ENCODE measurements around the gene RORC.

Gene RORC

GRCh38 chr1:151841141-151841540 lies 9.5 kb upstream of the RORC start:
- TF ChIP-seq TAF1 (IDR thresholded peaks at IDR 0.05; ENCODE audit: borderline replicate concordance, insufficient read depth, low read length) (no peak), SIN3A (IDR thresholded peaks at IDR 0.05; ENCODE audit: borderline replicate concordance, insufficient read depth, low read length) (no peak), REST (IDR thresholded peaks at IDR 0.05; ENCODE audit: insufficient read depth in 1 of 2, low read depth in 2 of 2, low read length in 2 of 2) (no peak), POLR2AphosphoS5 (IDR thresholded peaks at IDR 0.05; ENCODE audit: low read depth, low read length) (no peak), FOXP2 (optimal IDR thresholded peaks at IDR 0.05; ENCODE audit: borderline replicate concordance, extremely low read depth, extremely low read length, insufficient read depth) (no peak)

GRCh38 chr1:151840421-151840820 lies 8.8 kb upstream of the RORC start:
- no peak for TF ChIP-seq REST (IDR thresholded peaks at IDR 0.05; ENCODE audit: insufficient read depth in 1 of 2, low read depth in 2 of 2, low read length in 2 of 2)
- TF ChIP-seq FOXP2 (optimal IDR thresholded peaks at IDR 0.05; ENCODE audit: borderline replicate concordance, extremely low read depth, extremely low read length, insufficient read depth): no peak
- TF ChIP-seq POLR2AphosphoS5 (IDR thresholded peaks at IDR 0.05; ENCODE audit: low read depth, low read length): no peak
- no peak for TF ChIP-seq SIN3A (IDR thresholded peaks at IDR 0.05; ENCODE audit: borderline replicate concordance, insufficient read depth, low read length)
- TF ChIP-seq TAF1 (IDR thresholded peaks at IDR 0.05; ENCODE audit: borderline replicate concordance, insufficient read depth, low read length): no peak

GRCh38 chr1:151839457-151840403 lies 8.1 kb upstream of the RORC start, which contains the start of gene C2CD4D:
TSS of gene C2CD4D (minus strand) at chr1:151839820. CDS start at chr1:151838989, 831 bp downstream.
- no peak for TF ChIP-seq SIN3A (IDR thresholded peaks at IDR 0.05; ENCODE audit: borderline replicate concordance, insufficient read depth, low read length)
- TF ChIP-seq REST (IDR thresholded peaks at IDR 0.05; ENCODE audit: insufficient read depth in 1 of 2, low read depth in 2 of 2, low read length in 2 of 2): no peak
- no peak for TF ChIP-seq TAF1 (IDR thresholded peaks at IDR 0.05; ENCODE audit: borderline replicate concordance, insufficient read depth, low read length)
- TF ChIP-seq FOXP2 (optimal IDR thresholded peaks at IDR 0.05; ENCODE audit: borderline replicate concordance, extremely low read depth, extremely low read length, insufficient read depth): no peak
- TF ChIP-seq POLR2AphosphoS5 (IDR thresholded peaks at IDR 0.05; ENCODE audit: low read depth, low read length): no peak

- TF ChIP-seq FOXP2 (optimal IDR thresholded peaks at IDR 0.05; ENCODE audit: borderline replicate concordance, extremely low read depth, extremely low read length, insufficient read depth): no peak
- TF ChIP-seq SIN3A (IDR thresholded peaks at IDR 0.05; ENCODE audit: borderline replicate concordance, insufficient read depth, low read length): no peak
Observed at GRCh38 chr1:151839082-151839412, 7.4 kb upstream of the RORC start.

- TF ChIP-seq POLR2AphosphoS5 (IDR thresholded peaks at IDR 0.05; ENCODE audit: low read depth, low read length) (no peak), TAF1 (IDR thresholded peaks at IDR 0.05; ENCODE audit: borderline replicate concordance, insufficient read depth, low read length) (no peak), REST (IDR thresholded peaks at IDR 0.05; ENCODE audit: insufficient read depth in 1 of 2, low read depth in 2 of 2, low read length in 2 of 2) (no peak), SIN3A (IDR thresholded peaks at IDR 0.05; ENCODE audit: borderline replicate concordance, insufficient read depth, low read length) (no peak), FOXP2 (optimal IDR thresholded peaks at IDR 0.05; ENCODE audit: borderline replicate concordance, extremely low read depth, extremely low read length, insufficient read depth) (no peak)
Observed at GRCh38 chr1:151838222-151839081, 6.8 kb upstream of the RORC start.

Measured in PFSK-1 (cell line).